GM23338 (cell line): Measurements from ENCODE around the gene PIP5K1A. TPM values are rescaled to one million over a fixed set of nuclear protein-coding genes. Genes with fewer than 3 reads are reported as not detected.

Source experiments
- ATAC-seq: fragments of 200-7000 bp; cut with Tn5 transposase; 3 replicates; pipeline ENCODE4 v1.9.1; 2020
- DNase-seq: peaks from one replicate; pipeline ENCODE4 v3.0.0-alpha.2; 2015; ENCODE audit warnings: low spot score
- H2AFZ ChIP-seq: fragments of 200-600 bp; sonication (generic); 2 replicates; pipeline ENCODE4 v1.8.0; 2016; ENCODE audit warnings: antibody characterized with exemption, mild to moderate bottlenecking, moderate library complexity
- H3F3A ChIP-seq: fragments of 200-600 bp; sonication (generic); replicated peaks from 2 replicates; pipeline ENCODE4 v1.8.0; 2017; ENCODE audit warnings: antibody characterized with exemption, mixed run types, low read depth
- H3K27ac ChIP-seq: fragments of 200-600 bp; sonication (generic); 2 replicates; pipeline ENCODE4 v1.6.1; 2016; ENCODE audit warnings: low read depth
- H3K27me3 ChIP-seq: fragments of 200-600 bp; sonication (generic); 2 replicates; pipeline ENCODE4 v1.8.0; 2016; ENCODE audit warnings: mild to moderate bottlenecking, mixed run types, moderate library complexity; ENCODE audit not compliant: insufficient read depth
- H3K36me3 ChIP-seq: fragments of 200-600 bp; sonication (generic); 2 replicates; pipeline ENCODE4 v1.8.0; 2016; ENCODE audit warnings: mild to moderate bottlenecking; ENCODE audit not compliant: insufficient read depth
- H3K4me1 ChIP-seq: fragments of 200-600 bp; sonication (generic); 2 replicates; pipeline ENCODE4 v1.8.0; 2016; ENCODE audit warnings: mild to moderate bottlenecking, moderate library complexity; ENCODE audit not compliant: insufficient read depth
- H3K4me2 ChIP-seq: fragments of 200-600 bp; sonication (generic); 2 replicates; pipeline ENCODE4 v1.7.1; 2017; ENCODE audit warnings: mixed run types
- H3K4me3 ChIP-seq: fragments of 200-600 bp; sonication (generic); 2 replicates; pipeline ENCODE4 v1.6.1; 2016; ENCODE audit warnings: mixed run types
- H3K79me2 ChIP-seq: fragments of 200-600 bp; sonication (generic); replicated peaks from 2 replicates; pipeline ENCODE4 v1.8.0; 2017; ENCODE audit warnings: mild to moderate bottlenecking; ENCODE audit not compliant: insufficient read depth
- H3K9me2 ChIP-seq: fragments of 200-600 bp; sonication (generic); 2 replicates; pipeline ENCODE4 v1.8.0; 2017; ENCODE audit not compliant: insufficient read depth
- H4K20me1 ChIP-seq: fragments of 200-600 bp; sonication (generic); replicated peaks from 2 replicates; pipeline ENCODE4 v1.8.0; 2017; ENCODE audit warnings: mild to moderate bottlenecking; ENCODE audit not compliant: insufficient read depth
- H3K27ac Mint-ChIP-seq: 2 replicates; pipeline ENCODE4 v1.8.0; 2020; ENCODE audit warnings: inconsistent platforms, mild to moderate bottlenecking, moderate library complexity, mixed read lengths
- H3K27me3 Mint-ChIP-seq: 3 replicates; pipeline ENCODE4 v1.8.0; 2022; ENCODE audit warnings: low read depth, mild to moderate bottlenecking, moderate library complexity, mixed read lengths, inconsistent platforms; ENCODE audit not compliant: insufficient read depth, poor library complexity
- H3K36me3 Mint-ChIP-seq: 3 replicates; pipeline ENCODE4 v1.8.0; 2021; ENCODE audit warnings: low read depth, mild to moderate bottlenecking, inconsistent platforms, moderate library complexity, mixed read lengths
- H3K4me1 Mint-ChIP-seq: 3 replicates; pipeline ENCODE4 v1.8.0; 2020; ENCODE audit warnings: mild to moderate bottlenecking, inconsistent platforms, mixed read lengths
- H3K4me3 Mint-ChIP-seq: 3 replicates; pipeline ENCODE4 v1.8.0; 2021; ENCODE audit warnings: moderate library complexity, mild to moderate bottlenecking, inconsistent platforms, mixed read lengths
- H3K9me3 Mint-ChIP-seq: 3 replicates; pipeline ENCODE4 v1.8.0; 2020; ENCODE audit warnings: moderate library complexity, mild to moderate bottlenecking, inconsistent platforms, mixed read lengths
- EZH2phosphoT487 ChIP-seq: fragments of 200-600 bp; sonication (generic); IDR thresholded peaks from one replicate; pipeline ENCODE4 v1.8.1; 2018; ENCODE audit warnings: antibody characterized with exemption; ENCODE audit not compliant: unreplicated experiment
- NANOG ChIP-seq: IDR thresholded peaks from 2 replicates; pipeline ENCODE4 v1.6.1; 2016; ENCODE audit warnings: antibody characterized with exemption, borderline replicate concordance
- POLR2AphosphoS5 ChIP-seq: IDR thresholded peaks from 2 replicates; pipeline ENCODE4 v1.6.1; 2016; ENCODE audit warnings: antibody characterized with exemption, low read depth
- REST ChIP-seq: IDR thresholded peaks from one replicate; pipeline ENCODE4 v1.6.1; 2018; ENCODE audit warnings: antibody characterized with exemption; ENCODE audit not compliant: unreplicated experiment
- ZNF462 ChIP-seq: fragments of 250-450 bp; sonication (Bioruptor Pico); IDR thresholded peaks from 2 replicates; pipeline ENCODE4 v1.5.0; 2020; ENCODE audit warnings: mild to moderate bottlenecking, moderate library complexity
- polyA plus RNA-seq: library from polyadenylated mRNA; unstranded; fragments of >200 nt; fragmentation: Nextera tagmentation; extraction: Ambion mirVana; gene quantifications from 2 replicates; pipeline ENCODE4 v1.2.1, GENCODE V29; 2016
- total RNA-seq: library from RNA; depleted of rRNA; stranded (reverse); fragments of >200 nt; shearing (Covaris generic); gene quantifications from 2 replicates; pipeline ENCODE4 v1.2.3, GENCODE V29; 2014
- TF ChIP-seq, protein P1 (sequence below): IDR thresholded peaks from 2 replicates; pipeline ENCODE4 v1.6.1; 2016; ENCODE audit warnings: antibody characterized with exemption

The PIP5K1A gene
- total and polyA plus RNA-seq, 2 experiments from 2014 or later: 23.2 to 63.3 TPM

- TF ChIP-seq ZNF462: no peak
- no peak for TF ChIP-seq EZH2phosphoT487
- no peak for TF ChIP-seq POLR2AphosphoS5
- TF ChIP-seq, protein P1, sequence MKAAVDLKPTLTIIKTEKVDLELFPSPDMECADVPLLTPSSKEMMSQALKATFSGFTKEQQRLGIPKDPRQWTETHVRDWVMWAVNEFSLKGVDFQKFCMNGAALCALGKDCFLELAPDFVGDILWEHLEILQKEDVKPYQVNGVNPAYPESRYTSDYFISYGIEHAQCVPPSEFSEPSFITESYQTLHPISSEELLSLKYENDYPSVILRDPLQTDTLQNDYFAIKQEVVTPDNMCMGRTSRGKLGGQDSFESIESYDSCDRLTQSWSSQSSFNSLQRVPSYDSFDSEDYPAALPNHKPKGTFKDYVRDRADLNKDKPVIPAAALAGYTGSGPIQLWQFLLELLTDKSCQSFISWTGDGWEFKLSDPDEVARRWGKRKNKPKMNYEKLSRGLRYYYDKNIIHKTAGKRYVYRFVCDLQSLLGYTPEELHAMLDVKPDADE: no peak
- TF ChIP-seq NANOG: no peak
These were observed 39.6 kb upstream of the PIP5K1A start (continued) for GRCh38 chr1:151158751-151159251.

- H3K27me3 ChIP-seq: no peaks in the 10 kb centered on the region
- no peak overlapping the region for H3K4me2 ChIP-seq
- no peaks in the 10 kb centered on the region for H3K9me2 ChIP-seq
- 0 out of 2 replicates have a peak, but pooled peaks cover 6% of the 10 kb centered on the region for H3K36me3 ChIP-seq
- H4K20me1 ChIP-seq: no peaks in the 10 kb centered on the region
- Mint-ChIP-seq H3K36me3 (peaks cover 13% of the 10 kb centered on the region), H3K27me3 (peaks cover 11% of the 10 kb centered on the region), H3K9me3 (no peaks in the 10 kb centered on the region), H3K4me1 (peaks cover 16% of the 10 kb centered on the region), H3K4me3 (no peak overlapping the region), H3K27ac (no peak overlapping the region)
- no peak overlapping the region for H3K4me3 ChIP-seq
- H3F3A ChIP-seq: peaks cover under 1% of the 10 kb centered on the region; the same call in 1 of the 2 replicates
- no peak for ATAC-seq
- H3K27ac ChIP-seq: no peak overlapping the region
- no peaks in the 10 kb centered on the region; the same call in 1 of the 2 replicates for H3K79me2 ChIP-seq
- H2AFZ ChIP-seq: no peak overlapping the region
- no peak for DNase-seq
- H3K4me1 ChIP-seq: peaks cover 6% of the 10 kb centered on the region; the same call in 1 of the 2 replicates
- TF ChIP-seq POLR2AphosphoS5 (no peak), REST (no peak)
These were observed 39.0 kb upstream of the PIP5K1A start for GRCh38 chr1:151159373-151159772.
